ENCODE measurements around the gene CD33. TPM values are rescaled to one million over a fixed set of nuclear protein-coding genes. Genes with fewer than 3 reads are reported as not detected.

Gene CD33
- total RNA-seq, 5 donors from 2014 or later (not counting 1 experiment from before 2014, with no cell fraction given): 0.23 to 0.60 (median 0.42) TPM; not detected in 1

DNA sequence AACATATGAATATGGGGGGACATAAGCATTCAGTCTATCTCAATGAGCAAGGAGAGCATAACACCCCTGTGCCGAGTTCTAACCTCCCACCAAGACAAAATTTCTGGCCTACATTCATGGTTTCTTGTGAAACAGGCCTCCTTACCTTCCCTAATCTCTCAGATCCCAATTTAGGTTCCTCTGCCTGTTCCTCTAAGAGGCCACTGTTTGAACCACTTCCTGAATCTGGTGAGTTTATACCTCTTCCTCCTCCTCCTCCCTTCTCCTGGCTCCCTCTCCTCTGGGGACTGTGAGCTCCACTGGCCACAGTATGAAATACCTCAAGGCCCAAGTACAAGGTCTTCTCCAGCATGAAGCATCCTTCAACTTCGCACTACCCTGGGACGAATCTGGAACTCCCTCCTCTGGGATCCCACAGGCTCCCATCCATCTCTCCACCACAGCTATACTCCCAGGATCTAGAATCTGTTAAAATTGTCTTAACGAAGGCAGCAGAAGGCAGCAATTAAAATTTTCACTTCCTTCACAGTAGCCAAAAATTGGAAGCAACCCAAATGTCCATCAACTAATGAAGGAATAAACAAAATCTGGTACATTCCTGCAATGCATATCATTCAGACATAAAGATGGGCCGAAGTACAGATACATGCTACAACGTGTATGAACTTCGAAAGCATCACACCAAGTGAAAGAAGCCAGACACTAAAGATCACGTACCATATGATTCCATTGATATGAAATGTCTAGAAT, 18.2 kb downstream of the CD33 start:
- peaks cover 18 to 42% of the 10 kb centered on the region in 2 donors for H3K27me3 Mint-ChIP-seq
- no peaks in the 10 kb centered on the region for H3K36me3 Mint-ChIP-seq
- 85% methylated on average over 6 of the region's 8 CpGs for WGBS (ENCODE audit: insufficient coverage)
- ChIA-PET CTCF (no interaction called here), POLR2A (no interaction called here)
- H3K27me3 ChIP-seq (replicated peaks in 1 of 2; ENCODE audit: control insufficient read depth in 2 of 2, extremely low read depth in 1 of 2, insufficient read depth in 2 of 2, low read length in 1 of 2): peaks cover 0 to 11% of the 10 kb centered on the region in 2 experiments
- H3K9me3 Mint-ChIP-seq: no peaks in the 10 kb centered on the region
- H3K4me3 Mint-ChIP-seq: no peak overlapping the region
- no peak overlapping the region for H3K27ac ChIP-seq (ENCODE audit: low read length)
- H3K4me1 ChIP-seq (ENCODE audit: control insufficient read depth in 1 of 2, extremely low read depth in 1 of 2, insufficient read depth in 2 of 2, low read length in 2 of 2): no peaks in the 10 kb centered on the region
- no peaks in the 10 kb centered on the region for H3K36me3 ChIP-seq (ENCODE audit: control insufficient read depth in 2 of 2, extremely low read depth in 1 of 2, insufficient read depth in 1 of 2, low read length in 1 of 2)
- ATAC-seq (replicated peaks in 1 of 4): no peak
- H3K4me3 ChIP-seq (ENCODE audit: control insufficient read depth in 1 of 2, extremely low read depth in 1 of 2, low read length in 1 of 2): no peak overlapping the region
- no peak for DNase-seq
- no peak overlapping the region for H3K27ac Mint-ChIP-seq
- peaks cover 0 to 8% (median 6%) of the 10 kb centered on the region in 3 donors for H3K4me1 Mint-ChIP-seq
- H3K9me3 ChIP-seq: no peaks in the 10 kb centered on the region

DNA sequence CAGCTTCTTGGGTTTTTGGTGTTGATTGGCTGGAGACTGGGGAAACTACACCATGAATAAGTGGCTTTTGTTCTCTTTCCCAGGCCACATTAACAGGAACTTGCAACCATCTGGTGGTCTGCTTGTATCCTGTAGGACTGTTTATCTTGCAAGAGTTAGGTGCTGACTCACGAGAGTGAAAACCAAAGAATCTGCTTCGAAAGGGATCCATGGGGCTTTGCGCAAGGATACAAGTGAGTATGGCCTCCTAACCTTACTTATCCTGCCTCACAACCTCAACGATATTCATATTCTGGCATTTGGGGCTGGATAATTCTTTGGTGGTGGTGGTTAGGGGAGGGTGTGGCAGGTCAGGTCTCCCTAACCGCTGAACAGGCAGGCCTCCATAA, 21.3 kb downstream of the CD33 start:
- Histone ChIP-seq H3K27ac (ENCODE audit: low read length) (no peak overlapping the region), H3K36me3 (ENCODE audit: control insufficient read depth in 2 of 2, extremely low read depth in 1 of 2, insufficient read depth in 1 of 2, low read length in 1 of 2) (no peaks in the 10 kb centered on the region), H3K4me3 (ENCODE audit: control insufficient read depth in 1 of 2, extremely low read depth in 1 of 2, low read length in 1 of 2) (no peak overlapping the region), H3K27me3 (replicated peaks in 1 of 2; ENCODE audit: control insufficient read depth in 2 of 2, extremely low read depth in 1 of 2, insufficient read depth in 2 of 2, low read length in 1 of 2) (peaks cover 0 to 13% of the 10 kb centered on the region in 2 experiments), H3K9me3 (no peaks in the 10 kb centered on the region), H3K4me1 (ENCODE audit: control insufficient read depth in 1 of 2, extremely low read depth in 1 of 2, insufficient read depth in 2 of 2, low read length in 2 of 2) (no peaks in the 10 kb centered on the region)
- no peaks in the 10 kb centered on the region for H3K36me3 Mint-ChIP-seq
- H3K4me1 Mint-ChIP-seq: peaks cover 0 to 8% (median 6%) of the 10 kb centered on the region in 3 donors
- DNase-seq: no peak
- peaks cover 23 to 39% of the 10 kb centered on the region in 2 donors for H3K27me3 Mint-ChIP-seq
- no peak for ATAC-seq (replicated peaks in 1 of 4)
- WGBS (ENCODE audit: insufficient coverage): no CpG with 5 or more reads among the region's 5 CpGs
- CTCF ChIA-PET: no interaction called here
- no peaks in the 10 kb centered on the region for H3K9me3 Mint-ChIP-seq
- H3K4me3 Mint-ChIP-seq: no peak overlapping the region
- POLR2A ChIA-PET: no interaction called here
- no peak overlapping the region for H3K27ac Mint-ChIP-seq

DNA sequence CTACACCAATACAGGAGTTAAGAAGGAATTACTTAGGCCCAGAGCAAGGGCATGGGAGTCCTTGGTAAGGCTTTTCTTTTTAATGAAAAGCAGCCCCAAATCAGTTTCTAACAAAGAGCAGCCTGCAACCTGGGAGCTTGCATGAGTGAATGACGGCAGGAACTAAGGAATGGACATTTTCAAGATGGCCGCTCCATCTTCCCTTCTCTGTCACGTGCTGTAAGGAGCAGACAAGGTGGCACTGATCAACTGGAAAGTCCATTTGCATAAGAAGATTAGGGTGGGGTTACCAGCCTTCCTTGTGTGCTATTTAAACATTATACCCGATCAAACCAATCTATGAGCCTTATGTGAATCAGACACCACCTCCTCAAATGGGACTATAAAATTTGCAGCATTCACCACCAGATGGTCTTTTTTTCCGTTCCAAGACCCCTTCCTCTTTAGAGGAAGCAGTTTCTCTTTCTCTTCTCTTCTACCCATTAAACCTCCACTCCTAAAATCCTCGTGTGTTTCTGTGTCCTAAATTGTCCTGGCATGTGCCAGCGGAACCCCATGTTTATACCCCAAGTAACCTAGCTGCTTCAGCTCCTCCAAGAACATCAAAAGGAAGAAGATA, 23.2 kb downstream of the CD33 start:
- peaks cover 15 to 30% of the 10 kb centered on the region in 2 donors for H3K27me3 Mint-ChIP-seq
- 100% methylated on average over 2 of the region's 7 CpGs for WGBS (ENCODE audit: insufficient coverage)
- H3K4me1 Mint-ChIP-seq: peaks cover 0 to 8% (median 7%) of the 10 kb centered on the region in 3 donors
- DNase-seq (no peak), ATAC-seq (replicated peaks in 1 of 4) (no peak)
- no peaks in the 10 kb centered on the region for H3K36me3 ChIP-seq (ENCODE audit: control insufficient read depth in 2 of 2, extremely low read depth in 1 of 2, insufficient read depth in 1 of 2, low read length in 1 of 2)
- no peaks in the 10 kb centered on the region for H3K9me3 ChIP-seq
- H3K4me3 ChIP-seq (ENCODE audit: control insufficient read depth in 1 of 2, extremely low read depth in 1 of 2, low read length in 1 of 2): no peak overlapping the region
- POLR2A ChIA-PET: no interaction called here
- no peak overlapping the region for H3K4me3 Mint-ChIP-seq
- H3K27ac ChIP-seq (ENCODE audit: low read length): no peak overlapping the region
- H3K4me1 ChIP-seq (ENCODE audit: control insufficient read depth in 1 of 2, extremely low read depth in 1 of 2, insufficient read depth in 2 of 2, low read length in 2 of 2): no peaks in the 10 kb centered on the region
- CTCF ChIA-PET: interaction anchor here in 1 of 2 donors (0.5 kb wide), 1 partner anchor 941 kb away, joined by 3 read pairs; no protein-coding TSS in a partner anchor
- H3K27ac Mint-ChIP-seq: no peak overlapping the region
- H3K36me3 Mint-ChIP-seq: no peaks in the 10 kb centered on the region
- no peaks in the 10 kb centered on the region for H3K9me3 Mint-ChIP-seq
- H3K27me3 ChIP-seq (replicated peaks in 1 of 2; ENCODE audit: control insufficient read depth in 2 of 2, extremely low read depth in 1 of 2, insufficient read depth in 2 of 2, low read length in 1 of 2): peaks cover 0 to 11% of the 10 kb centered on the region in 2 experiments

DNA sequence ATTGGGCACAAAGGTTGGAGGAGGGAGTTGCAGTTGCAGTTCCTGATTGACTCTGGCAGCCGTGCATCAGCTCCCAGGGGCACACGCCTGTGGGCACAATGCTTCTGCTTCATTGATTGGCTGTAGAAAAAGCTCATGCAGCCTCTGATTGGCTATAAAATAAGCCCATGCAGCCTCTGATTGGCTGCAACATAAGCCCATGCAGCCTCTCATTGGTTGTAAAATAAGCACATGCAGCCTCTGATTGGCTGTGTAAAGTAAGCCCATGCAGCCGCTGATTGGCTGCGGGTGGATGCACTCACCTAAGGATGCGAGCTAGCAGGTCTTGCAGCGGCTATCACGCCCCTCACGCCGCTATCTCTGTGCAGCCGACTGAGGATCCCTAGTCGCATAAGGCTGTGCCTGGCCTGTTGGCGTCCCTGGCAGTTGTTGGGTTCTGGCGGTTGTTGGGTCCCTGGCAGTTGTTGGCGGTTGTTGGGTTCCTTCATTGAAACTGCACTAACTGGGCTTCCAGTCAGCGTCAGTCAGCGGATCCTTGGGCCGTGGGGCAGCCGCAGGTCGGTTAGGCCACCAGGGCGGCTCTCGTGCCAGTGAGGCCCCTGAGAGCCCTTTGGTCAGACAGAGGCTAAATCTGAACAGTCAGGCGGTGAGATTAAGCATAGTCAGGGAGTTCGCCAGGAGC, 26.0 kb downstream of the CD33 start, which contains the start of gene SIGLECL1:
Gene SIGLECL1, plus strand, starts transcription at position 295 of the 682 bp plus-strand sequence. CDS start 12,993 bp downstream, outside the sequence.
- H3K27me3 ChIP-seq (replicated peaks in 1 of 2; ENCODE audit: control insufficient read depth in 2 of 2, extremely low read depth in 1 of 2, insufficient read depth in 2 of 2, low read length in 1 of 2): peaks cover 0 to 11% of the 10 kb centered on the region in 2 experiments
- no peaks in the 10 kb centered on the region for H3K36me3 ChIP-seq (ENCODE audit: control insufficient read depth in 2 of 2, extremely low read depth in 1 of 2, insufficient read depth in 1 of 2, low read length in 1 of 2)
- H3K4me1 Mint-ChIP-seq: peaks cover 2 to 11% (median 7%) of the 10 kb centered on the region in 3 donors
- no peak for ATAC-seq (replicated peaks in 1 of 4)
- ChIA-PET POLR2A (no interaction called here), CTCF (no interaction called here)
- WGBS (ENCODE audit: insufficient coverage): 95% methylated on average over 23 of the region's 23 CpGs
- no peaks in the 10 kb centered on the region for H3K36me3 Mint-ChIP-seq
- H3K4me3 Mint-ChIP-seq: no peak within 1 kb of the TSS
- peaks cover 9 to 16% of the 10 kb centered on the region in 2 donors for H3K27me3 Mint-ChIP-seq
- no peak within 1 kb of the TSS for H3K4me3 ChIP-seq (ENCODE audit: control insufficient read depth in 1 of 2, extremely low read depth in 1 of 2, low read length in 1 of 2)
- H3K27ac Mint-ChIP-seq: no peak within 1 kb of the TSS
- no peaks in the 10 kb centered on the region for H3K9me3 ChIP-seq
- no peaks in the 10 kb centered on the region for H3K9me3 Mint-ChIP-seq
- no peak for DNase-seq
- H3K4me1 ChIP-seq (ENCODE audit: control insufficient read depth in 1 of 2, extremely low read depth in 1 of 2, insufficient read depth in 2 of 2, low read length in 2 of 2): no peaks in the 10 kb centered on the region
- H3K27ac ChIP-seq (ENCODE audit: low read length): no peak within 1 kb of the TSS

DNA sequence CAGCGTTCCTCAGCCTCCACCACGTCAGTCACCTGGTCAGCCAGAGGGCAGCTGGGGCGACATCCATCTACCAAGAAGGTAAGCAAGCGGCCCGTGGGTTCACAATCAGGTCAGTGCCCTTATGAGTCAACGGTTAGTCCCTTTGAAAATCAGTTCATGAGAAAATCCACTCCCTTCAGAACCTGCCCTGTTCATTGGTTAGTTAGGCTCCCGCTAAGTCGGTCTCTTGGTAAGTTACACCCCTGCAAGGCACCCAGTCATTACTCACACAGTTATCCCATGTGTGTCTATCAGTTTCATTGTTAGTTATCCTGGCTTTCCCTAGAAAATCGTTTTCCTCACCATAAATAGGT, 26.6 kb downstream of the CD33 start:
- ChIA-PET CTCF (no interaction called here), POLR2A (no interaction called here)
- no peak for ATAC-seq (replicated peaks in 1 of 4)
- H3K9me3 Mint-ChIP-seq: no peaks in the 10 kb centered on the region
- Histone ChIP-seq H3K4me3 (ENCODE audit: control insufficient read depth in 1 of 2, extremely low read depth in 1 of 2, low read length in 1 of 2) (no peak overlapping the region), H3K27me3 (replicated peaks in 1 of 2; ENCODE audit: control insufficient read depth in 2 of 2, extremely low read depth in 1 of 2, insufficient read depth in 2 of 2, low read length in 1 of 2) (peaks cover 0 to 11% of the 10 kb centered on the region in 2 experiments), H3K36me3 (ENCODE audit: control insufficient read depth in 2 of 2, extremely low read depth in 1 of 2, insufficient read depth in 1 of 2, low read length in 1 of 2) (no peaks in the 10 kb centered on the region), H3K4me1 (ENCODE audit: control insufficient read depth in 1 of 2, extremely low read depth in 1 of 2, insufficient read depth in 2 of 2, low read length in 2 of 2) (no peaks in the 10 kb centered on the region), H3K9me3 (no peaks in the 10 kb centered on the region), H3K27ac (ENCODE audit: low read length) (no peak overlapping the region)
- DNase-seq: no peak
- H3K4me1 Mint-ChIP-seq: peaks cover 2 to 7% (median 7%) of the 10 kb centered on the region in 3 donors
- H3K27ac Mint-ChIP-seq: no peak overlapping the region
- H3K27me3 Mint-ChIP-seq: peaks cover 9 to 16% of the 10 kb centered on the region in 2 donors
- 72% methylated on average over 8 of the region's 9 CpGs for WGBS (ENCODE audit: insufficient coverage)
- H3K4me3 Mint-ChIP-seq: no peak overlapping the region
- no peaks in the 10 kb centered on the region for H3K36me3 Mint-ChIP-seq

DNA sequence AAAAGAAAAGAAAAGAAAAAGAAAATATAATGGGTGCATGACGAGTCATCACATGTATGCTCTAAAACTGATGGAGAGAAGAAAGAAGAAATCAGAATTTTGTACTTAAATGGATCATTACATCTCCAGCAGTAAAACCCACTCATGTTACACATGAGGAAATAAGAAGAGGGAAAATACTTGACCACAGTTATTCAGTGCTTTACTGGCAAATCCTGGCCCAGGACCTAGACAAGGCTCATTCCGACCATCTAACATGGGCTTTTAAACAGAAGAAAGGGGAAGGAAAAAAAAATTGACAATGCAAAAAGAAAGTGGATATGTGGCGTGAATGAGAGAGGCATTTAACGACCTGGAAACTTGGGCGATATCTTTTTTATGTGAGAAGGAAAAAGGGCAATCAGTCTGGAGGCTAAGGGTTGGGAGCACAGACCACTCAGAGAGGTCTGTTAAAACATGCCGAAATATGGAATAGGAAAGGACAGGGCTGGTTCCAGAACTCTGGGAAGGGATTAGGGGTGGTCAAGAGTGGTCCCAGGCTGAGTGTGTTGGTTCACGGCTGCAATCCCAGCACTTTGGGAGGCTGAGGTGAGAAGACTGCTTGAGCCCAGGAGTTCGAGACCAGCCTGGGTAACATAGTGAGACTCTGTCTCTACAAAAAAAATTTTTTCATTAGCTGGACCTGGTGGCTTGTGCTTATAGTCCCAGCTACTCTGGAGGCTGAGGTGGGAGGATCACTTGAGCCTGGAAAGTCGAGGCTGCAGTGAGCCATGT, 27.6 kb downstream of the CD33 start:
- DNase-seq (no peak), ATAC-seq (replicated peaks in 1 of 4) (no peak)
- Histone ChIP-seq H3K27ac (ENCODE audit: low read length) (no peak overlapping the region), H3K4me1 (ENCODE audit: control insufficient read depth in 1 of 2, extremely low read depth in 1 of 2, insufficient read depth in 2 of 2, low read length in 2 of 2) (no peaks in the 10 kb centered on the region), H3K36me3 (ENCODE audit: control insufficient read depth in 2 of 2, extremely low read depth in 1 of 2, insufficient read depth in 1 of 2, low read length in 1 of 2) (no peaks in the 10 kb centered on the region), H3K27me3 (replicated peaks in 1 of 2; ENCODE audit: control insufficient read depth in 2 of 2, extremely low read depth in 1 of 2, insufficient read depth in 2 of 2, low read length in 1 of 2) (peaks cover 0 to 9% of the 10 kb centered on the region in 2 experiments), H3K4me3 (ENCODE audit: control insufficient read depth in 1 of 2, extremely low read depth in 1 of 2, low read length in 1 of 2) (no peak overlapping the region), H3K9me3 (no peaks in the 10 kb centered on the region)
- H3K4me3 Mint-ChIP-seq: no peak overlapping the region
- H3K27ac Mint-ChIP-seq: no peak overlapping the region
- H3K4me1 Mint-ChIP-seq: peaks cover 2 to 7% (median 7%) of the 10 kb centered on the region in 3 donors
- no peaks in the 10 kb centered on the region for H3K36me3 Mint-ChIP-seq
- ChIA-PET CTCF (no interaction called here), POLR2A (no interaction called here)
- no peaks in the 10 kb centered on the region for H3K9me3 Mint-ChIP-seq
- peaks cover 9 to 10% of the 10 kb centered on the region in 2 donors for H3K27me3 Mint-ChIP-seq
- 92% methylated on average over 7 of the region's 9 CpGs for WGBS (ENCODE audit: insufficient coverage)
